GM12892 (cell line): ENCODE data around the gene HEXB.
"Not testable (repeated sequence)": the region's sequence is repeated elsewhere in the genome, so short reads cannot be mapped to it uniquely, and the experiment has no call there.

Experiments used
- DNase-seq: peaks from one replicate; pipeline ENCODE4 v3.0.0; 2011; ENCODE audit not compliant: insufficient read length
- FAIRE-seq: peaks from 2 replicates; lab custom pipeline; 2011; peaks lifted over from hg19 to GRCh38; lab: Jason Lieb, UNC
- POLR2A ChIP-seq: IDR thresholded peaks from 2 replicates; pipeline ENCODE4 v1.6.1; 2011; ENCODE audit warnings: low read depth, low read length, control low read depth
- POLR2AphosphoS5 ChIP-seq: IDR thresholded peaks from 2 replicates; pipeline ENCODE4 v1.6.1; 2011; ENCODE audit warnings: low read depth, low read length, control low read depth
- TAF1 ChIP-seq: IDR thresholded peaks from 2 replicates; pipeline ENCODE4 v1.6.1; 2011; ENCODE audit warnings: low read depth, mild to moderate bottlenecking, control low read depth, low read length, borderline replicate concordance

The HEXB gene

GRCh38 chr5:74664551-74664950, 20.5 kb upstream of the HEXB start:
- FAIRE-seq (no peak), DNase-seq (no peak)

DNA sequence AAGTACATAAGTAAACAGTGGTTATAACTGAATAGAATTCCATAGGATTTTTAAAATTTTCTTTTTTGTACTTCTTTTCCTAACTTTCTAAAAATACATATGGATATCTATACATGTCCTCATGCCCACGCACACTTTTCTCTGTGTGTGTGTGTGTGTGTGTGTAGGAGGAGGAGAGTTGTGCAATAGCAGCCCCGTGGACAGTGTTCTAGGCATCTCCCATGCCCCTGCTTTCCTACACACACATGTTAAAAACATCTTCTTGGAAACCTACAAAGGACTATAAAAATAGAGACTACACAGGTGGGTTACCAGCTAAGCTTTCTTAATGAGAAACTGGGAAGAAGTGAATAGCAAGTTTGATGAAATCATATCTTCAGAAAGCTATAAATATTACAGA, 19.8 kb upstream of the HEXB start:
- no peak for TF ChIP-seq POLR2A
- TF ChIP-seq POLR2AphosphoS5, result no peak
- TF ChIP-seq TAF1, result no peak
- no peak for FAIRE-seq
- no peak for DNase-seq

More at GRCh38 chr5:74664551-74664950, 20.5 kb upstream of the HEXB start:
- no peak for TF ChIP-seq POLR2A
- no peak for TF ChIP-seq TAF1
- TF ChIP-seq POLR2AphosphoS5, result no peak

- FAIRE-seq, result no peak
These were observed 19.2 kb upstream of the HEXB start for GRCh38 chr5:74665816-74666215.

DNA sequence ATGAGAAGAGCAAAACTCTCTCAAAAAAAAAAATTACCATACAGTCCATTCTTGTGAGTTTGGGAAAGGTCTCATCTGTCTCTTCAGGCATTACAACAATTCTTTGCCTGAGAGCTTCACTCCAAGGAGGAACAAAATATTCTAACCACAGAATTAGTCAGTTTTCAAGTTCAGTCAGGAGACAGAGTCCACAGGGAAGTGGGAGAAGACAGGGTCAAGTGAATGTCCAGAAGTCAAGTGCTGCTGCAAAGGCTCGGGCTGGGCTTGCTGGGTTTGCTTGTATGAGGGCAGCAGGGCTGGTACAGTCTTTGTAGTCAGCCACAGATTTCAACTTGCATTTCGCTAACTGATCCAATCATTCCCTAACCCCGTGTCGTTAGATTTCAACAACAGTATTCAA, 17.6 kb upstream of the HEXB start:
- TF ChIP-seq POLR2AphosphoS5 (no peak), TAF1 (no peak), POLR2A (no peak)
- DNase-seq, result no peak

More at GRCh38 chr5:74665816-74666215, 19.2 kb upstream of the HEXB start:
- no peak for TF ChIP-seq POLR2AphosphoS5
- TF ChIP-seq TAF1, result no peak
- TF ChIP-seq POLR2A, result no peak
- DNase-seq, result no peak

DNA sequence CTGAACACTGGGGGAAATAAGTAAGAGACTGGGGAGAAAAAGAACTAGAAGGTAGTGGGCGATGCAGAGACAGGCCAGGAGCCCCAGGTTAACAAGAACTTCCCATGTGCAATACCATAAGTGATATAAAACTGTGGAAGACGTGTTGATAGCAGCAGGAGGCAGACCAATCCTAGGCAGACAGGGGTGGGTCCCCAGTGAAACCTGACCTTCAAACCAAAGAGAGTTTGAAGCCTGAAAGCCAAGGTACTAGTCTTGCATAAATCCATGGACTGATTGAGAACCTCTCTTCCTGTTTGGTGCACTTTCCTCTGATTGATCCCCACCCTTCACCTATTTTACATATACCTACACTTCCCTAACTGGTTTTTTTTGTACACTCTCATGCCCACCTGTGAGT, 15.2 kb upstream of the HEXB start:
- FAIRE-seq, result no peak
- no peak for DNase-seq
- TF ChIP-seq POLR2A (no peak), TAF1 (no peak), POLR2AphosphoS5 (no peak)

More for the DNA sequence above, 17.6 kb upstream of the HEXB start:
- FAIRE-seq, result no peak

DNA sequence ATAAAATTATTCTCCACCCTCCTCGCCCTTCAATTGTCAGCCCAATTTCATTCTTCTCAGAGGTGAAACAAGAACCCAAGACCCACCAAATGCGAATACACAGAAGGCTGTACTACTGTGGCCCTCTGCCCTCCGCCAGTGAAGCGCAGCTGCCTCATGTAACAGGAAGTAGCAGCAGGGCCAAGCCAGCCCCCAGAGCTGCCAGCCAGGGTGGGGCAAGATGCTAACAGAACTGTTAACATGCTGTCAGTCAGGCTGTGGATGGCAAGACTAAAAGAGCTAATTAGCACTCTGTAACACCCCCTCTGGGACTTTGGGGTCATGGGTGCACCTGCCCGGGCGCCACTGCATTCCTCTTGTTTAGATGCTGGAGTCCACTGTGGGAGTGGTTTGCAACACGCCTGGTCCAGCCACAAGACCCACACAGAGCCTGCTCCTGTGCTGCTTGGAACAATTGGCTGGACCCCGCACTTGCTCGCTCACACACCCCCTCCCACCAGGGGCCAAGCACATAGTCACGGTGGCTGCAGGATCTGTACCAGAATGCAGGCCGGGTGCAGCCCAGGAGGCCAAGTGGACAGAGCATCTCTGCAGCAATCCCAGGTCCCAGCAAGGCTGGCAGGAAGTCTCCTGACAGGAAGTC, 14.5 kb upstream of the HEXB start:
- TF ChIP-seq TAF1, result no peak
- no peak for TF ChIP-seq POLR2AphosphoS5
- no peak for TF ChIP-seq POLR2A
- FAIRE-seq, result no peak
- no peak for DNase-seq

DNA sequence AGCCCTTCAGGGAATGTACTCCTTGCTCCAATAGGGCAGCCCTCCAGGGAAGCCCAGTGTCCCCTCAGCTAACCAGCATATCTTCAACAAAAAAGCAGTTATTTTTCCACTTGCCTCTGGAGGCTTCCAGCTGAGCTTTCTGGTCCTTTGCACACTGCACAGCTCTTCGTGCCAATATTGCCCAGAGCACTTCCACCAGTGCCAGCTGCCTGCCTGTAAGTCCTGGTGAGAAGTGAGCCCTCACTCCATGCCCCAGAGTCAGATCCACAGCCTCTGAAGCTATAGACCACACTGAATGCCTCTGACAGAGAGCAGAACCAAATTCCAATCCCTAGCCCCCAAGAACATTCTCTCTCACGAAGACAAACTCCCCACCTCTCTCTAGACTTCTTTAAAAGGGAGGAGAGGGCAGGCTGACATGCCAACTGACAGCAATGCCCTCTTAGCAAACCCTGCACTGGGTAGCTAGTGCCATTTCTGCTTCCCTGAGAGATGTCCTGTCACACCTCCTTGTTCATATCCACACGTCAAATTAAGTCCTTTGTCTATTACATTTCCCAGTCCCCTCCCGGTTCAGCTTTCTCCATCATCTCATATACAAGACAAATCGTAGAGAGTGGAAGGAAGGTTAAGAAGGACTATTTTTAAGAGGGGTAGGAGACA, 12.7 kb upstream of the HEXB start:
- FAIRE-seq (no peak), DNase-seq (no peak)
- no peak for TF ChIP-seq TAF1
- no peak for TF ChIP-seq POLR2AphosphoS5
- no peak for TF ChIP-seq POLR2A

DNA sequence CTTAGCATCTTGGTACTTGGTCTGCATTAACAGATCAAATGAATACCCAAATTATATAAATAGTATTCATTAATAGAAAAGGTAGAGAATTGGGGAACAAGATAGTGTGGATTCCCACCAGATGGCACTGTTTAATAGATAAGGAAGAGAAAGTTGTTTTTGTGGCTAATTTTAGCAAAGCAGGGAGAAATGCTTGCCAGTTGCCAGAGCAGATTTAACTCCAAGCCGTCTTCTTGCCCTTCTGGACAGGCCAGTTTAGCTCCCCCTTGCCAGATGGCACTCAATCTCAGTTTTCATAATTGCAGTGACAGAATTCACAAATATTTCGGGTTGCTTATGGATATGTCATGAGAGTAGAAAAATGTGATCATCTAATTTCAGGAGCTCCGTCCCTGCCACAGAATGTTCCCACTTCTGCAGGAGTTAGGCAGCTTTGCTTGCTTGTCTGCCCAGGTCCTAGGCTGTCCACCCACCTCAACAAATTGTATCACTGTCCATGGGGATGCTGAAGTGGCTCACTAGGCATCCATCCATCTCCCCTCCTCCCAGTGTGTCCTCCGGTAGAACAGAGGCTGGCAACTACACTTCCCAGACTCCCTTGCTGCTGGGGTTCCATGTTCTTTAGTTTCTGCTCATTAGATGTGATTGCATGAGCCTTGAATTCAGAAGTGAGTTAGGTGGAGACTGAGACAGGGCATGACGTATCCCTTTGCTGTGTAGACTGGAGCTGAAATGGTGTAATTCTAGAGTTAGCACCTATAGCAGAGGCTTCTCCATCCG, 11.8 kb upstream of the HEXB start:
- DNase-seq (no peak), FAIRE-seq (no peak)
- TF ChIP-seq TAF1 (no peak), POLR2A (no peak), POLR2AphosphoS5 (no peak)

- DNase-seq, FAIRE-seq: not testable (repeated sequence)
These were observed 8.6 kb upstream of the HEXB start for GRCh38 chr5:74676466-74676865.

- FAIRE-seq, DNase-seq: not testable (repeated sequence)
These were observed 6.9 kb upstream of the HEXB start for GRCh38 chr5:74678123-74678522.

DNA sequence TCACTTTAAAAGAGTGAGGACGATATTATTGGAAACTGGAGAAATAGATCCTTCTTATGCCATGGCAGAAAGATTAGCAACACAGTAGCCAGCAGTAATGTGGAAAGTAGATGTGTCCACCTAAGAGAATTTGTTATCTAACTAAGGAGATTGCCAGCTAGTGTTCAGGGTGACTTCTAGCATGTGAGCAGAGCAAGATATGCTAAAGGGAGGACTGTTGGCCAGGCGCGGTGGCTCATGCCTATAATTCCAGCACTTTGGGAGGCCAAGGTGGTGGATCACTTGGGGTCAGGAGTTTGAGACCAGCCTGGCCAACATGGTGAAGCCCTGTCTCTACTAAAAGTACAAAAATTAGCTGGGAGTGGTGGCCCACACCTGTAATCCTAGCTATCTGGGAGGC, 5.7 kb upstream of the HEXB start:
- DNase-seq, FAIRE-seq: not testable (repeated sequence)

DNA sequence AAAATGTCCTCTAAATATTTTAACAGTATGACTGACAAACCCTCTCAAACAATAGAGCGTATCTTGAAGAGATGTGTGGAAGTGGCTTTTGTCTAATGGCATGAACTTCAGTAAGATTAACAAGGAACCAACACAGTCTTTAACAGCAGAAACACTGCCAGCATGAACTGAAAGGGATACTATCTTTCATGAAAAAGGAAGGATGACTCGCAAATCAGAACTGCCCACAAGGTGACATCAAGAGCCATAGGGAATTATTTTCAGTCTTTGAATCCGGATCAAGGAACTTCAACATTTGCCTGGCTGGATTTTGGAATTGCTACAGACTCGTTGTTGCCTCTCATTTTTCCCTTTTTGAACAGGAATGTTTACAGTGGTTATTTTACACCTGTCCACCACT, 5.1 kb upstream of the HEXB start:
- no peak for DNase-seq
- FAIRE-seq, result no peak
- TF ChIP-seq TAF1, result no peak
- no peak for TF ChIP-seq POLR2A
- no peak for TF ChIP-seq POLR2AphosphoS5

DNA sequence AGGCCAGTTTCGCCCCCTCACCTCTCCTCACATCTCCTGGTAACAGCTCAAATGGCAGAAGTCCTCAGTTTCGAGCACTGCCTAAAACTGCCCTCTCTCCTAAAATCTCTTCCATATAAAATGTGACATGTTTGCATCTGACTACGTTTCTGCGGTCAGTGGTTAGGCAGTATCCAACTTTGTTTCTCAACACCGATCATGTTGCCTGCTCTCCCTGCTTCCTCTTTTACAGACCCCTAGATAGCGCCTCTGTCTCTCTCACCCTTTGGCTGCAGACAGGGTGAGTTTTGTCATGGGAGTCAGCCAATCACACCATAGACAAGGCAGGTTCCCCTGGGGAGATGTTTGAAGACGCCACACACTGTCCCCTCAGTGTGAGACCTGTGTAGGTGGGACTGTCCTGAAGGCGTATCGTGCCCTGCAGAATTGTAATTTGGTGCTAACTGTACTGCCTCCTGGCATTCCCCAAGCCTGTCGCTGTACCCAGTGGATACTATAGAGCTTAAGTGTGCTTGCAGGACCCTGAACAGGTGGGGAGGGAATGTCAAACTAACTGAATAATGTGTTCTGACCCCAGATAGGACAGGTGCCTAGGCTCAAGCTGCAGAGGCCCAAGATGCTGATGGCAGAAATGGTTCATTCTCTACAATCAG, 1.1 kb downstream of the HEXB start:
- FAIRE-seq (peak; percentile 79), DNase-seq (peak; percentile 19)
- TF ChIP-seq POLR2A (no peak), POLR2AphosphoS5 (no peak), TAF1 (no peak)
